Measurements from ENCODE around the gene MKNK2.
A peak's percentile ranks its signal among the peaks of the same experiment; 100 is the strongest.

The MKNK2 gene

DNA sequence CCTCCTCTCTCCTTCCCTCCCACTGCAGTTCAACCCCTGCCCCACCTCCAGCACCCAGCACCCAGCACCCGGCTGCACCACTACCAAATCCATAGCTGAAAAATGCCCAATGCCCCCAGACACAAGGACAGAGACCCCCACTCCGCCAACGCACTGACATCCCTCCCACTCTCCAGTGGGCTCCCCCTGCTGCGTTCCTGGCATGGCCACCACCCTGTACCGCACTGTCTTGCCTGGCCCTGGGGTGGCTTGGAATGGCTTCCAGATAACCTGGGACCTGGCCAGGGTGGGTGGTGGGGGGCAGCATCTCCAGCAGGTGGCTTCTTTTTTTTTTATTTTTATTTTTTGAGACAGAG is 5.8 kb upstream of the MKNK2 start:
- DNase-seq: no peak

DNA sequence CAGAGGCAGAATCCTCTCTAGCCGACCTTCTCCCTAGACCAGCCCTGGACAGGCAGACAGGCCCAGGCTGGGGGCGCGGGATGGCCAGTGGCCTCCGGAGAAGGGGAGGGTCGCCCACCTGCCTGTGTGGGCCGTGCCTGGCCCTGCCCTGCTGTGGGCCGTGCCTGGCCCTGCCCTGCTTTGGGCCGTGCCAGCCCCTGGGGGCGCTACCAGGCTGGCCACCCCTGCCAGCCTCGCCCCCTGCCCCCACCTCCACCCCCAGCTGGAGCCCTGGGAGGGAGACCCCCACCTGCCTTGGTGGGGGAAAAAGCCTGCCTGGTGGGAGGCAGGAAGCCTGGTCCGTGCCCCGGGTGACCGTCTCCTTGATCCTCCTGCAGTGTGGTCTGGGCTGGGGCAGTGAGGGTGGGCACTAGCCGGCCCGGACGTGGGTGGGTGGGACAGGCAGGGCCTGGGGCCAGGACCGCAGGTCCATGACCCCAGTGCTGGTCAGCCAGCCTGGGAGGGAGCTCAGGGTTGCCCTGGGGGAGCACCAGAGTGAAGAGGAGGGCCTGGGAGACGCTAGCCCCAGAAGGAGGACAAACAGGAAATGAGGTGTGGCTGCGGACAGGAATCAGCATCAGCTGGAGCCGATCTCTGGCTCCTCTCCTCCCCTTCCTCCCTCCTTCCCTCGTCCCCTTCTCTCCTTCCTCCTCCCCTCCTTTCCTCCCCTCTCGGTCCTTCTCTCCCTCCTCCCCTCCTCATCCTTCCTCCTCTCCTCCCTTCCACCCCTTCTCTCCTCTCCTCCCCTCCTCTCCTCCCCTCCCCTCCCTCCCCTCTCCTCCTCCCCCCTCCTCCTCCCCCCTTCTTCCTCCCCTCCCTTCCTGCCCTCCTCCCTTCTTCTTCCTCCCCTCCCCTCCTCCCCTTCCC is 5.1 kb upstream of the MKNK2 start:
- DNase-seq: peak; percentile 51

DNA sequence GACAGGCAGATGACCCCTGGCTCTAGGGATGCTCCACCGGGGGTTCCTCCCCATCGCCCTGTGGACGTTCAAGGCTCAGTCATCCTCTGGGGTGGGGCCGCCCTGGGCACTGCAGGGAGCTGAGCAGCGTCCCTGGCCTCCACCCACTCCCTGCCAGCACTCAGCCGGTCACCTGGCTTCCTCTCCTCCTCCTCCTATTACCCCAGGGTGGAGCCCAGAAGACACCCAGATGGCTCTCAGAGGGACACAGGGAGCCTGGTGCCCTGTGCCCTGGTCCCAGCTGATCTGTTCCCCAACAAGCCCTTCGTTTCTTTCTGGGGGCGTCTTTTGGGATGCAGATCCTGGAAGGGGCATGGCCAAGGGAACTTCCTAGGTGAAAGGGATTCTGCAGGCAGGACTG is 3.7 kb upstream of the MKNK2 start:
- DNase-seq: no peak

DNA sequence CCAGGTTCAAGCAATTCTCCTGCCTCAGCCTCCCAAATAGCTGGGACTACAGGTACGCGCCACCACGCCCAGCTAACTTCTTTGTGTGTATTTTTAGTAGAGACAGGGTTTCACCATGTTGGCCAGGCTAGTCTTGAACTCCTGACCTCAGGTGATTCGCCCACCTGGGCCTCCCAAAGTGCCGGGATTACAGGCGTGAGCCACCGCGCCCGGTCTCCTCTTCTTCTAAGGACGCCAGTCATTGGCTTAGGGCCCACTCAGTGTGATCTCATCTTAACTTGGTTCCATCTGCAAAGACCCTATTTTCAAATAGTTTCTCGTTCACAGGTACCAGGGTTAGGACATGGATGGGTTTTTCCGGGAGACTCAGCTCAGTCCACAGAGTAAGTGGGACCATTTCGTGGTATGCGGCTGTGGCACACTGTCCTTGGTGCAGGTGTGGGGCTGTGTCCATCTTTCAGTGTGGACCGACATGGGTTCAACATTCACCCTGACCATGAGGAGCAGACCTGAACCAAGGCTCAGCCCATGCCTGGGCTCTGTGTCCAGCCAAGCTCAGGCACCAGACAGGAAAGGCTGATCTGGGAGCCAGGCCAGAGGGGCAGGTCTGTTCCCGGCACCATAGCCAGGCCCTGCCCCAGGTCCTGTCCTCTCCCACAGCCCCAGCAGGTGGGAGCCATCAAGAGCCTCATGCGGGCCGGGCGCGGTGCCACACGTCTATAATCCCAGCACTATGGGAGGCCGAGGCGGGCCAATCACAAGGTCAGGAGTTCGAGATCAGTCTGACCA is 2.8 kb upstream of the MKNK2 start:
- DNase-seq: no peak

DNA sequence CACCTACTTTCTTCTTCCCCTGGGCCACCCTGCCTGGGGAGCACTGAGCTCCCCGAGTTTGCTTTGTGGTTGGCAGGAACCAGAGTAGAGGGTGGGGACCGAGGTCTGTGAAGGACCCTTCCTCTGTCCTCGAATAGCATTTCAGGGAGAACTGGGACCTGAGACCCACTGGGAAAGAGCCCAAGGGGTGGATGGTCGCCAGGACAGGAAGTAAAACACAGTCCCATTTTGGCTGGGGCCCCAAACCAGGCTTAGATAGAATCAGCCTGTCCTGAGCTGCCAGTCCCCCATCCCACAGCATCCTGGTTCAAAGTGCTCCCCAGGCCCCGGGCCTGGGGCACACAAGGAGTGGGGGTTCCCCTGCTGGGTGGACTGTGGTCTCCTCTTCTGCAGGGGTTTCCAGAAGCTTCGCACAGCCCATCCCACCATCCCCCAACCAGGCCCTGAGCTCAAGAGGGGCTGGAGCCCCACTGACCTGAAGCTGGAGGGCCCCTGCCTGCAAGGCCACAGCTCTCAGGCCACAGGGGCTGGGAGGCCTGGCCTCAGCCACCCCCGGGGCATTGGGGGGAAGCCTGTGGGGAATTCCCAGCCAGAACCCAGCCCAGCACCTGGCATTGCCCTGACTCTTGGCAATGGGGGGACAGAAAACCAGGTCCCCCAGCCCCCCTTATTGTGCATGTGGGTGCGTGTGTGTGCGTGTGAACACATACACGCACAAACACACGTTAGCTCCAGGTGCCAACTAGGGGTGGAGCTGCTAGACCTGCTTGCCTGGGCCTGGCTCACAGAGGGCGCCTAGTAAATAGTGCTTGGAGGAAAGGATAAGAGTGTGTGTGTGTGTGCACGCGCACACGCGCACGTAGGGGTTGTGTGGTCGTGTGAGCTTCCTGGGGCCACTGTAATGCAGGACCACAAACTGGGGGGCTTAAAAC is 995 bp upstream of the MKNK2 start:
- DNase-seq: peak; percentile 42

DNA sequence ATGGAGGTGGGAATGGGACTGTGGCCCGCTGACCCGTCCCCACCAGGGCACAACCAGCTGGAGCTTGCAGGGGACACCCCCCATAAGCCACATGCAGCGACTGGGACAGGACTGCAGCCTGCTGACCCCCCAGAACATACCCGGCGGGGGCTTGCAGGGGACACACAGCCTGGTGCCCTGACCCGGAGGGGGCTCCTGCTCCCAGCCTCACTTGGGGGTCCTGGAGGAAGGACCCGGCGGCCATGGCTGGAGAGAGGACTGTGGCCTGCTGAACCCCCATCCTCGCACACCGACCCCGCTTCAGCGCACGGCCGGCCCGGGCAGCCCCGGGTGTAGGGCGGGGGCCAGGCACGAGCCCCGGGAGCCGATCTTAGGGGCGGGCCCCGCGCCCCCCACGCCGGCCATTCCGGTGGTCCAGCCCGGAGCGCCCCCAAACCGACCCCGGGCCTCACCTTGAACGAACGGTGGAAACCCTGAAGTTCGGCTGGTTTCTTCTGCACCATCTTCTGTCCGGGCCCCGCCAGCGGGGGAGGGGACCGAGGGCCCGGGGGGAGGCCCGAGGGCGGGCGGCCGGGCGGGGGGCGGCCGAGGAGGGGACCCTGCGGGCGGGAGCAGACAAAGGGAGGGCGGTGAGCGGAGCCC is 574 bp downstream of the MKNK2 start:
- DNase-seq: no peak

DNA sequence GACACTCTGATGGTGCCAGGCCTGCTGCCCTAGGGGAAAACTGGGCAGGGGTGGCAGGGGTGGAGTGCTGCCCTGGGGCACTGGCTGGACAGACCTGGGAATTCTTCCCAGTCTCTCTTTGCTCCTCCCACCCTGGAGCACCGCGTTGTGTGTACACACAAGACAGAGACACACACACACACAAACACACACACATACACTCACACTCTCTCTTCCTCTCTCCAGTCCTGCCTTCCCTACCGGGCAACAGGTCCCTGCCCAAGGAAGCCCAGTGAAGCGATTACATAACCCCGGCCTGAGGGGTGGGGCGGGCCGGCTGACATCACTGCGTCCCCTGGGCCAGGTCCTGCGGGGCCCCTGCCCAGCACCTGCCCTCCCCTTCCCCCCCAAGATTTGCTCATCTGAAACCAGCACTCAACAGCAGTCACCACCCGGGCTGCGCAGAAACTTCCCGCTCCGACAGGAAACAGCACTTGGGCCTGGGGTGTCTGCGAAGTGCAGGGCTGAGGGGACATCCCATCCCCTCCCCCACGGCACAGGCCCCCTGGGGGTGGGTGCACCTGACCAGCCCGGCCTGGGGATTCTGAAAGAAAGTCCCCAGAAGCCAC is 1.2 kb downstream of the MKNK2 start:
- peak; percentile 78 for DNase-seq

DNA sequence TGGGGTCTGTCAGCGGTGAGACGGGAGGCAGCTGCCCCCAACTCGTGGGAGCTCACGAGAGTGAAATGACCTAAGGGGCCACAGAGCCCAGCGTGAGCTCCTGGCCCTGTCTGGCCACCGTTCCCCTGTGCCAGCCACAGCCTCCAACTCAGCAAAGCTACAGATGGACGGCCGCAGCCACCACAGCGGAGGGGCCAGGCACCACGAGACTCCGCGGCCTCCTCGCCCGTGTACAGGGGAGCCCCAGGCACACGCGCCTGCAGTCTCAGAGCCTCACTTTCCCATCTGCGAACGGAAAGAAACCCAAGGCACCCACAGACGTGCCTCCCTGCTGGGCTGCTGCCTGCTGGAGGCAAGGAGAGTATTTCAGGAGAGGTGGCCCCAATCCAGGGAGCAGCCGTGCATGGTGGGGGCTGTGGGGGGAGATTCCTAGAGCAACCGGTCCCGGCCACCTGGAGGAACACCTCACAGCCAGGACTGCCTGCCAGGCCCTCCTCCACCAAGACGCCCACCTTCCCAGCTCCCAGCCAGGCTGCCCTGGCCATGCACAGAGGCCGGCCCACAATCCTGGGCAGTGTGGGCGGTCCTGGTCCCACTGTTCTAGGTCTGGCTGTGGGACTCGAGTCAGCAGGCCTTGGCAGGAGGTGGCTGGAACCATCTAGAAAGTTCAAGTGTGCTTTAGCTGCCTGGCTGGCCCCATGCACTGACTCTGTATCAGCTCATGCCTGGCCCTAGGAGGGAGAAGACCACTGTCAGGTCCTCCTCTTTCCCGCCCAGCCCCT is 1.9 kb downstream of the MKNK2 start:
- no peak for DNase-seq

DNA sequence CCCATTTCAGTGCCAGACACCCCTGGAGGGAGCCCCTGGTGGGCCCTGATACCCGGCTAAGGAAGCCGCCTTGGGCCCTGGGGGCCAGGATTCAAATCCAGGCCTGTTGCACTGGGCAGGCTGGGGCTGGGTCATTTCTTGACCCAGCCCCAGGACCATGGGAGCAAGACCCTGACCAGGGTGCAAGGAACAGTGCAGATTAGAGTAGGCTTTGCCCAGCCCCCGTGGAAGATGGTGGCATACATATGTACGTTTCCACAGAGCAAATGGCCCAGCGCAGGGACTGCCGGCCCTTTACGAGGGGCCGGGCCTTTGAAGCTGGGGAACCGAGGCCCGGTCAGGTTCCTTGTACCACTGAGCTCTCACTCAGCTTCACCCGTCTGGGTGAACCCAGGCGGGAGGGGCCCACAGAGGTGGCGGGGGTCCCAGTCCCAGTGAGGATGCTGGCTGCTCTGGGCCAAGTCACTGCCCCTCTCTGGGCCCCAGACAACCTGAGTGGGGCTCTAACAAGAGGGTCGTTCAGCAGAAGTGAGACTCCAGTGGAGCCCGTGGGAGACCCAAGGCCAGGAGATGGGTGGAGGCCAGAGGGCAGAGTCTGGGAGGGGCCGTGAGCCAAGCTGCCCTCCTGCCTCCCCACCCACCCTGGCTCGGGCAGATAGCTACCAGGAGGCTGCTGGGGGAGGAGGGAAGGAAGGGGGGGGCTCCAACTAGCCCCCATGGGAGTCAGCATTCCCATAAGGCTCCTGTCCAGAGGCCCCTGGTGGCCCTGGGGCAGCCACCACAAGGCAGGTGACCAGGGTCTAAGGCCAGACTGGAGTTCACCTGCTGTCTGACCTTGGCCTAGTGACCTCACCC is 2.7 kb downstream of the MKNK2 start:
- DNase-seq: no peak

DNA sequence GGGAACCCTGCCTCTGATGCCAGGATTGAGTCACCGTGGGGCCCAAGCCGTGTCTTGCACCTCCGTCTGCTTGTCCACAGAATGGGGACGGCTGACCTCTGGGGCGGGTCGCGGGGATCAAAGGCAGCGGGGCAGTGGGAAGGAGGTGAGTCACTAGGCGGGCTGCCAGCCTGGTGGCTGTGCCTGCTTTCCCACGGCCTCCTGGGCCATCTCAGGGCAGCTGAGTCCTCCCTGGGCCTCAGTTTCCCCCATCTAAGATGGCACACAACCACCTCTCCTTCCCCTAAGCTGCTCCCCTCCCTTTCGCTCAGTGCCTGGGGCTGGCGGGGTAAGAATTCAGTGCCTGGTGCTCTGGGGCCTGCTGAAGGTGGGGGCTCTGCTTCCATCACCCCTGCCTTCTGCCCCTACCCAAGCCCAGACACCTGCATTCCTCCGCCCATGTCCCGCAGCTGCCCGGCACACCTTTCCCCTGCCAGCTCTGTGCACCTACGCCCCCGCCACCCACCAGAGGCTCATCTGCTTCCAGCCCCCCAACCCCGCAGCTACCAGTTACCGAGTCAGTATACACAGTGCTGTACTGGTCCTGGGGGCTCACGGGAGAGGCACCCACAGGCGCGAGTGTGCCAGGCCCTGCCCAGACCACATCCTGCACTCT is 3.5 kb downstream of the MKNK2 start:
- no peak for DNase-seq

DNA sequence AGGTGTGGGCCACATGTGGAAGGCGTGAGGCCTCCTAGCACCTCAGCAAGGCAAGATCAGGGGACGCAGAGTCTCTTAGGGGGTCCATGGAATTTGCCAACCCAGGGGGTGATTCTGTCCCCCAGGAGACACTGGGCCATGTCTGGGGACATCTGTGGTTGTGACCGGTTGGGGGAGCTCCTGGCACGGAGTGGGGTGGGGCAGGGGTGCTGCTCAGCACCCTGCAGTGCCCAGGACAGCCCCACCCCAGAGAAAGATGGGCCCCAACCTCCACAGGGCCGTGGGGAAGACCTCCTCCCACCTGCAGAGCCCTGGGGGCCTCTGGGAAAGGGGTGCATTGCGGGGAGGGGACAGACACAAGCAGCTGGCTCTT is 4.0 kb downstream of the MKNK2 start:
- no peak for DNase-seq

DNA sequence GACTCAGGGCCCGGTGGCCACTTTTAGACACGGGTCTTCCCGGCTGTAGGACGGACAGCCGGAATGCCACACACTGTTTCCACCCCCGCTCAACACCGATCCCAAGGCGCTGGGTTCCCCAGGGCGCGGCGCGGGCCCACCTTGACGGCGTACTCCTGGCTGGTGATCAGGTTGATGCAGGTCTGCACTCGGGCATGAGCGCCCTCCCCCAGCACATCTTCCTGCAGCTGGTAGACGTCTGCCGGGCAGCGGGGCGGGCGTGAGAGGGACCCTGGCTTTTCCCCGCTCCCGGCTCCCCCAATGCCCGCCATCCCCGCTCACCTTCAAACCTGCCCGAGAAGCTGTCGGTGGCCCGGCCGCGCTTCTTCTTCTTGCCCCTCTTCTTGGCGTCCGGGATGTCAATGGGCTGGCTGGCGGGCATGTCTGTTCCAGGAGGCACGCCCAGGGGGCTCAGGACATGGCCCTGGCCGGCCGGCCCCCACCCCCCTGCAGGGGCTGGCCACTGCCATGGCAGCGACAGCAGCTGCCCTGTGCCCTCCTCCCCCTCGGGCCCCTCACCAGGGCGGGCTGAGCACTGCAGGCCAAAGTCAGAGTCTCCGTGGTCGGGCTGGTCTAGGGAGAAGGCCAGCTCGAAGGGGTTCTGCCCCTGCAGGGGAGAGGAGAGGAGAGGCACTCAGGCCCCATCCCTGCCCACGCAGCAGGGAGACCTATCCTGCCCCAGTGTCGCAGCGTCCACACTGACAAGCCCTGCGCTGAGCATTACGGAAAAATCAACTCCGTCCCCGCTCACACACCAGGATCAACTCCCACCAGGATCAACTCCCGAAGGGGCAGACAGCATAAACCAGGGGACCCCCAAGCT is 4.8 kb downstream of the MKNK2 start:
- DNase-seq: no peak

DNA sequence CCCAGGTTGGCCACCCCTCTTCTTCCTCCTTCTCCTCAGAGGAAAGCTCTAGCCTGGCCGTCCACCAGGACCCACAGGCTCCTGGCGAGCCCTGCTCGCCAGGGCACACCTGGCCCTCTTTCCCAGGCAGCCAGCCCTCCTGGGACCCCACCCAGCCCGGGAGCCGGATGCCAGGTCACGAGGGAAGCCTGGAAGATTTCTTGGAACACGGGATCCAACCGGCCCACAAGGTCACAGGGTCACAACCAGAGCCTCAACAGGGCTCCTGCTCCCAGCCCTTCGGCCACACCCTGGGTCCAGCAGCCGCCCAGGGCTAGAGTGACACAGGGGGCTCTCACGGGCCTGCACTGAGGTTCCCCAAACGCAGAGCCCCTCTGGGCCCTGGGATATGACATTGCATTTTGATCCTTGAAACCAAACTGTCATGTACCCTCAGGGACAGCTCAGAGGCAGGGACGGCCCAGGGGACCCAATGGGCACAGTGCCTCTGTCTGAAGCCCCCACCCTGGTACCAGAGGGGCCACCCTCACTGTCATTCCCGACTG is 5.5 kb downstream of the MKNK2 start:
- DNase-seq: no peak

DNA sequence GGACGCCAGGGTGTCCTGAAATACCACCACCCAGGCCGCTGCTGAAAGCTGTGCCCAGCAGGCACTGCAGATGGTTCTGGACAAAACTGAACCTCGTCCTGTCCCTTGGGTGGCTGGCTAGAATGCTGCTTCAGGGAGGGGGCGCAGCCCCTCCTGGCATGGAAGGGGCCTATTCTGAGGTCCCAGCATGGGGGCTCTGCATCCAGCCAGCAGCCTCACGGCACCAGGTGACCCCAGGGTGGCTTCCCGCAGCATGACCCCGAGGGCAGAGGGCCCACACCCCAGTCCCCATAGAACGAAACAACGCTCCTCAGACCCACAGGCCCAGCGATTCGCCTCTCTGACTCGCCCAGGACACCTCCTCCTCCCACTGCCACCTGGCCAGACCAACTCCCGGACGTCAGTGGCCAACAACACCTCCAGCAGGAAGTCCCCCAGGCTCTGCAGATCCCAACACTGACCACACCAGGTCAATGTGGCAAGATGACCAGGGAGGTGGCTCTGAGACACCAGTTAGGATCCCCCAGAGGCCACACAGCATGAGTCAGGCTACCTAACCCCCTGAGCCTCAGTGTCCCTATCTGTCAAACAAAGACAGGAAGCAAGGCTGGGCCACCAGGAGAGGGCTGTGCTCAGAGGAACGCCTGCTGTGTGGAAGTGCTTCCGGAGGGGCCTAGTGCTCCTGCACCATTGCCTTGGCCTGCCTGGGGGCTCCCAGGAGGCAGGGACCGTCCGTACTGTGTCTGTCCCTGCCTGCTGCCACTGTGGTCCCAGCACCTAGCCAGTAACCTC is 6.1 kb downstream of the MKNK2 start:
- no peak for DNase-seq

DNA sequence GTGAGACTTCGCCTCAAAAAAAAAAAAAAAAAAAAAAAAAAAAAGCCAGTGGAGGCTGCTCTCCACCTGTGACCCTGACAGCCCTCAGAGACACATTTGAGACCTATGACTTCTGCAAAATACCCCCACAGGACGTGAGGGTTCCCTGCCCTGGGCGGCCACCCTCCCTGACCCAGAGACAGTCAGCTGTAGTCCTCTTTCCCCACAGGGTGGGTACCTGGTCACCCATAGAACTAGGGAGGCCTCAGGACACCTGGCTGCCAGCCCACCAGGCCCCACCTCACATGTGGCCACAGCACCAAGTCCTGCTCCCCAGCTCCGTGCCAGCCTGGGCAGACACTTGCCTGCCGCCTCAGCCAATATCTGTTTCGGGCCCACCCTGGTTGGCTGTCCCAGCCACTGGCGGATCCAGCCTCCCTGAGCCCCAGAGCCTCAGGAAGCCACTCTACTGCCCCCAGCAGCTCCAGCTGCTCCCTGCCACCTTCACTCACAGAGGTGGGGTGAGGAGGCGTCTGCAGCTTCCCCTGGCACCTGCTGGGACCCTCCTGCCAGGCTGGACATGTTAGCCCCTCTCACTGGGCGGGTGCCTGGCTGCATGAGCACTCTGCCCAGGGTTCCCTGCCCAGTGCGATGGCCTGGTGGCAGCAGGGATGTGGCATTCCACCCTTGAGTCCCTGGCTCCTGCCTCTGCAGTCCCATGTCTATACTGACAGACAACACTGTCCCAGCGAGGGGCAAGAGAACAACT is 6.9 kb downstream of the MKNK2 start:
- no peak for DNase-seq

DNA sequence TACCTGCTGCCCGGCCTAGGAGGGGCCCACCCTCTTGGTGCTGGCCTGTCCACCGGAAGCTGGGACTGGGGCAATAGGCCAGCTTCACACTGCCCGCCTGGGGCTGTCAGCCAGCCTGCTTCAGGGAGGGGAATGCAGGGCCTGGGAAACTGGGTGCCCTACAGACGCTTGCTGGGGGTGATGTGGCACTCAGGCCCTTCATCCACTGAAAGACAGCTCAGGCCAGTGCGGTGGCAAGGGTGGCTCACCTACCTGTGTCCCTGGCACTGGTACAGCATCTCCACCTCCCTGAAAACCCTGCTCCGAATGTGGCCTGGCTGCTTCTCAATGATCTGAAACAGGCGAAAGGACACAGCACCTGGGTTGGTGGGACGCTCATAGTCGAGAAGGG is 7.8 kb downstream of the MKNK2 start:
- DNase-seq: no peak
